Prostate gland (tissue), 2 donors: ENCODE results near the gene AQP1. TPM values are rescaled to one million over a fixed set of nuclear protein-coding genes. Genes with fewer than 3 reads are reported as not detected.

Experiments
- DNase-seq: peaks from one replicate; pipeline ENCODE4 v3.0.0-alpha.2; 2019; ENCODE audit warnings: low spot score
- H3K27ac ChIP-seq, 2 donors: fragments of 200-600 bp; sonication (generic); 2 replicates each; pipeline ENCODE4 v1.5.1; 2017 to 2019
- H3K27me3 ChIP-seq: fragments of 200-600 bp; sonication (generic); replicated peaks from 2 replicates; pipeline ENCODE4 v1.5.1; 2019; ENCODE audit not compliant: insufficient read depth
- H3K36me3 ChIP-seq, 2 donors: fragments of 200-600 bp; sonication (generic); 1 replicate in 1 of 2; 2 replicates in 1 of 2; pipeline versions ENCODE4 v1.5.1 to v1.8.1; 2017 to 2019
- H3K4me1 ChIP-seq: fragments of 200-600 bp; sonication (generic); replicated peaks from 2 replicates; pipeline ENCODE4 v1.5.1; 2019
- H3K4me3 ChIP-seq, 2 donors: fragments of 200-600 bp; sonication (generic); 2 replicates each; pipeline ENCODE4 v1.5.1; 2017 to 2019
- H3K9me3 ChIP-seq: fragments of 200-600 bp; sonication (generic); 2 replicates; pipeline ENCODE4 v1.5.1; 2017
- POLR2A ChIP-seq: fragments of 450-650 bp; IDR thresholded peaks from one replicate; pipeline ENCODE4 v1.6.1; 2016; ENCODE audit warnings: antibody characterized with exemption, mild to moderate bottlenecking
- POLR2AphosphoS5 ChIP-seq: sonication (generic); formaldehyde crosslinking; IDR thresholded peaks from one replicate; pipeline ENCODE4 v1.6.1; 2017; ENCODE audit warnings: antibody characterized with exemption
- WGBS: methylation state at CpG from one replicate; pipeline ENCODE4 v1.1.5; 2018; 5-methylcytosine and 5-hydroxymethylcytosine counted together
- intact Hi-C: fragments of 100-400 bp; cut with DNase I; formaldehyde crosslinking; loops from one replicate; pipeline ENCODE4 v1.14.2; 2022
- total RNA-seq, 2 donors: library from RNA; depleted of rRNA; stranded (reverse); fragments of >200 nt; gene quantifications; one replicate each; pipeline ENCODE4 v1.1.0, GENCODE V29; 2016
- TF ChIP-seq, protein P1 (sequence below), 4 experiments: fragments of 200-600 bp in 2 of 4; fragments of 450-650 bp in 2 of 4; sonication (generic) in 2 of 4; IDR thresholded peaks; 1 replicate in 3 of 4; 2 replicates in 1 of 4; pipeline ENCODE4 v1.5.1; 2016 to 2019; ENCODE audit warnings: antibody characterized with exemption in 4 of 4, mild to moderate bottlenecking in 2 of 4, moderate library complexity in 2 of 4

Gene AQP1
- total RNA-seq, 2 donors from 2014 or later: 89.4 to 117 TPM

DNA sequence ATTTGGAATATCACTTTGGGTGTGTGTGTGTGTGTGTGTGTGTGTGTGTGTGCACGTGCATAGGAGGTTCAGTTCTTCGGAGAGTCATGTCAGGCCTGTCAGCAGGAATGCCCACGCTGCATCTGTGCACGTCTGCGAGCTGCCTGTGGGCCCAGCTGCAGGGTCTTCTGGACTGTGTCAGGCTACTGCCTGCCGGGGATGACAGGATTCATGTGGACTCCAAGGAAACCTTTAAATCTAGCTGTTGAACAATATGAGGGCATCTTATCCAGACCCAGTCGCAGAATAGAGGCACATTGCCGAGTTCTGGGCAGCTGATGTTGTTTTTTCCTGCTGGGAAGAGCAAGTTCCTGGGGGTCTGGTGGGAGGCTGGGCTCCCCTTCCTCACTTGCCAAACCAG lies 19.0 kb downstream of the AQP1 start:
- no peak for DNase-seq
- Histone ChIP-seq H3K36me3 (no peaks in the 10 kb centered on the region), H3K9me3 (no peaks in the 10 kb centered on the region), H3K4me1 (no peaks in the 10 kb centered on the region), H3K4me3 (no peak overlapping the region), H3K27ac (no peak overlapping the region), H3K27me3 (no peaks in the 10 kb centered on the region)
- 81% methylated on average over 8 of the region's 8 CpGs for WGBS
- TF ChIP-seq, protein P1, sequence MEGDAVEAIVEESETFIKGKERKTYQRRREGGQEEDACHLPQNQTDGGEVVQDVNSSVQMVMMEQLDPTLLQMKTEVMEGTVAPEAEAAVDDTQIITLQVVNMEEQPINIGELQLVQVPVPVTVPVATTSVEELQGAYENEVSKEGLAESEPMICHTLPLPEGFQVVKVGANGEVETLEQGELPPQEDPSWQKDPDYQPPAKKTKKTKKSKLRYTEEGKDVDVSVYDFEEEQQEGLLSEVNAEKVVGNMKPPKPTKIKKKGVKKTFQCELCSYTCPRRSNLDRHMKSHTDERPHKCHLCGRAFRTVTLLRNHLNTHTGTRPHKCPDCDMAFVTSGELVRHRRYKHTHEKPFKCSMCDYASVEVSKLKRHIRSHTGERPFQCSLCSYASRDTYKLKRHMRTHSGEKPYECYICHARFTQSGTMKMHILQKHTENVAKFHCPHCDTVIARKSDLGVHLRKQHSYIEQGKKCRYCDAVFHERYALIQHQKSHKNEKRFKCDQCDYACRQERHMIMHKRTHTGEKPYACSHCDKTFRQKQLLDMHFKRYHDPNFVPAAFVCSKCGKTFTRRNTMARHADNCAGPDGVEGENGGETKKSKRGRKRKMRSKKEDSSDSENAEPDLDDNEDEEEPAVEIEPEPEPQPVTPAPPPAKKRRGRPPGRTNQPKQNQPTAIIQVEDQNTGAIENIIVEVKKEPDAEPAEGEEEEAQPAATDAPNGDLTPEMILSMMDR (IDR thresholded peaks at IDR 0.05): no peak
- TF ChIP-seq POLR2AphosphoS5 (no peak), POLR2A (no peak)
- intact Hi-C loops: no loop called here

GRCh38 chr7:30931161-30931928 lies 19.7 kb downstream of the AQP1 start:
- 91% methylated on average over 24 of the region's 24 CpGs for WGBS
- TF ChIP-seq, protein P1 (IDR thresholded peaks at IDR 0.05): no peak
- TF ChIP-seq POLR2A (no peak), POLR2AphosphoS5 (no peak)
- H3K4me3 ChIP-seq: no peak overlapping the region

GRCh38 chr7:30931929-30932540 lies 20.4 kb downstream of the AQP1 start:
- TF ChIP-seq POLR2AphosphoS5: no peak
- TF ChIP-seq, protein P1 (IDR thresholded peaks at IDR 0.05): no peak
- no peak for TF ChIP-seq POLR2A
- 78% methylated on average over 9 of the region's 9 CpGs for WGBS
- H3K27ac ChIP-seq: no peak overlapping the region
- no peaks in the 10 kb centered on the region for H3K27me3 ChIP-seq
- H3K36me3 ChIP-seq: no peaks in the 10 kb centered on the region
- intact Hi-C loops: no loop called here
- no peak overlapping the region for H3K4me3 ChIP-seq
- no peak for DNase-seq
- no peaks in the 10 kb centered on the region for H3K4me1 ChIP-seq
- H3K9me3 ChIP-seq: no peaks in the 10 kb centered on the region

More at GRCh38 chr7:30931161-30931928, 19.7 kb downstream of the AQP1 start:
- no peak for DNase-seq
- Histone ChIP-seq H3K9me3 (no peaks in the 10 kb centered on the region), H3K4me1 (no peaks in the 10 kb centered on the region), H3K27me3 (no peaks in the 10 kb centered on the region), H3K27ac (no peak overlapping the region), H3K36me3 (no peaks in the 10 kb centered on the region)
- intact Hi-C loops: no loop called here

GRCh38 chr7:30932562-30932961 lies 20.9 kb downstream of the AQP1 start:
- no peak for DNase-seq
- WGBS: 66% methylated on average over 6 of the region's 6 CpGs

More at GRCh38 chr7:30932562-30932961, 20.9 kb downstream of the AQP1 start:
- Histone ChIP-seq H3K9me3 (no peaks in the 10 kb centered on the region), H3K4me1 (no peaks in the 10 kb centered on the region), H3K4me3 (no peak overlapping the region), H3K27me3 (no peaks in the 10 kb centered on the region), H3K27ac (no peak overlapping the region), H3K36me3 (no peaks in the 10 kb centered on the region)
- intact Hi-C loops: no loop called here
- TF ChIP-seq, protein P1 (IDR thresholded peaks at IDR 0.05): no peak
- TF ChIP-seq POLR2AphosphoS5: no peak
- no peak for TF ChIP-seq POLR2A
